NCI-H187 (cell line): ENCODE results near the gene KLHL3.

ENCODE experiments used
- DNase-seq, 2 experiments: peaks; one replicate each; lab custom pipeline; 2025; lab: John Stamatoyannopoulos, UW

The KLHL3 gene

DNA sequence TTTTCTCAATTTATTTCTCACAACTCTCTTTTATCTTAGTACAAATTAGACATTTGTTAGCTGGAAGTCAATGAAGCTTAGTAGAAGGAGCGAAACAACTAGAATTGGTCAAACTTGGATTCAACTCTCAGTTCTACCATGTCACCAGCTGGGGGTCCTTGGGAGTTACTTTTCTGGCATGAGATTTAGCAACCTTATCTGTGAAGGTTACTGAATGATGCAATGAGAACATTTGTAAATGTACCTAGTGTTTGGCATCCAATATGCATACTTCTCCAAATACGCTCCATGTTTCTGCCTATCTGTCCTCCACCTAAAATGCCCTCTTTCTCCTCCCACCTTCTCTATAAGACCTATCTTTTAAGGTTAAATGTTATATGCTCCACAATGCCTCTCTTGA lies 12.0 kb upstream of the KLHL3 start:
- DNase-seq, result no peak

DNA sequence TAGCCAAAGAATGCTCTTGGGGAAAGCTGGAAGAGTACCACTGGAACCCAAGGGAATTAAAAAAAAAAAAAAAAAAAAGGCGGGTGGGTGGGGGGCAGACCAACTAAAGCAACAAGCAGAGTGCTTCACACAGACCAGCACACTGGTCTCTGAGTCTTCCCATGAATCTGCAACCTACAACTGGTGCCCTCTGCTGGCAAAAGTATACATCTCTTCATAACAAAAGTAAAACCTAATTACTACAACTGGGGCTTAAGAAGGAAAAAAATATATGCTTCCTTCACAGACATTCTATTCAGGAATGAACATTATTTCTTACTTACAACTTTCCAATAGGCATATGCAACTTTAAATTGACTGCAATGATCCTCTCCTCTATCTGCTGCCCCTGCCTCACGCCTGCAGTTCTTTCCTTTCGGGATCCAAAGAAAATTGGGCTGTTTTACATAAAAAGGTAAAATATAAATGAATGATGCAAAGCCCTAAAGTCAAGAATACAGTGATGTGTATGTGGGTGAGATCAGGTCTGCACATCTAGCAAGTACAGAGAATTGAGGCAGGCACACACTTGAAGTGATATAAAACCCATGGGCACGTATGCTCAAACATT lies 7.2 kb upstream of the KLHL3 start:
- peak in 1 of 2 experiments; percentile 69 for DNase-seq

DNA sequence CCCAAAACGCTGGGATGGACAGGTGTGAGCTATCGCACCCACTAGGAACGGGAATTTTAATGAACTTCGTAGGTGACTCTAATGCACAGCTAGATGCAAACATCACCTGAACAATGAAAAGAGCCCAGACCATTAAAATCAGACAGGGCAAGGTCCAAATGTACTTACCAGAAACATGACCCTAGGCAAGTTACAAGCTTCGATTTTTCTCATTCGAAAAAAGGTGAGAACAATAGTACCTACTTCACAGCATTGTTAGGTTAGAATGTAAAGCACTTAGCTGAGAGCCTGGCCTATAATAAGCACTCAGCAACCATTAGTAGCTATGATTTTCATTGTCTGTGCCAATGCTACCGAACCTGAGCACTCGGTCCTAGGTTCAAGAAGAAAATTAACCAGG lies 5.8 kb upstream of the KLHL3 start:
- peak; percentile 40 to 64 for DNase-seq

DNA sequence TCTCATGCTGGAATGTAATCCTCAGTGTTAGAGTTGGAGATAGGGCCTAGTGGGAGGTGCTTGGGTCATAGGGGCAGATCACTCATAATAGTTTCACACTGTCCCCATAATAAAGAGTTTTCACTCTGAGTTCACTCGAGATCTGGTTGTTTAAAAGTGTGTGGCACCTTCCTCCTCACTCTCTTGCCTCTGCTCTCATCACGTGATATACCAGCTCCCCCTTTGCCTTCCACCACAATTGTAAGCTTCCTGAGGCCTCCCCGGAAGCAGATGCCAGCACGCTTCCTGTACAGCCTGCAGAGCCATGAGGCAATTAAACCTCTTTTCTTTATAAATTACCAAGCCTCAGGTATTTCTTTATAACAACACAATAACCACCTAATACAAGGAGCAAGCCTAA lies 3.8 kb upstream of the KLHL3 start:
- no peak for DNase-seq

DNA sequence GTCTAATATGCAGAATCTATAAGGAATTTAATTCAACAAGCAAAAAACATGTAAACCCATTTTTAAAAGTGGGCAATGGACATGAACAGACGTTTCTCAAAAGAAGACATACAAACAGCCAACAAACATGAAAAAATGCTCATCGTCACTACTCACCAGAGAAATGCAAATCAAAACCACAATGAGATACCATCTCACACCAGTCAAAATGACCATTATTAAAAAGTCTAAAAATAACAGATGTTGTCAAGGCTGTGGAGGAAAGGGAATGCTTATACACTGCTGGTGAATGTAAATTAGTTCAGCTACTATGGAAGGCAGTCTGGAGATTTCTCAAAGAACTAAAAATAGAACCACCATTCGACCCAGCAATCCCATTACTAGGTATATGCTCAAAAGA lies 3.1 kb upstream of the KLHL3 start:
- DNase-seq, result no peak

DNA sequence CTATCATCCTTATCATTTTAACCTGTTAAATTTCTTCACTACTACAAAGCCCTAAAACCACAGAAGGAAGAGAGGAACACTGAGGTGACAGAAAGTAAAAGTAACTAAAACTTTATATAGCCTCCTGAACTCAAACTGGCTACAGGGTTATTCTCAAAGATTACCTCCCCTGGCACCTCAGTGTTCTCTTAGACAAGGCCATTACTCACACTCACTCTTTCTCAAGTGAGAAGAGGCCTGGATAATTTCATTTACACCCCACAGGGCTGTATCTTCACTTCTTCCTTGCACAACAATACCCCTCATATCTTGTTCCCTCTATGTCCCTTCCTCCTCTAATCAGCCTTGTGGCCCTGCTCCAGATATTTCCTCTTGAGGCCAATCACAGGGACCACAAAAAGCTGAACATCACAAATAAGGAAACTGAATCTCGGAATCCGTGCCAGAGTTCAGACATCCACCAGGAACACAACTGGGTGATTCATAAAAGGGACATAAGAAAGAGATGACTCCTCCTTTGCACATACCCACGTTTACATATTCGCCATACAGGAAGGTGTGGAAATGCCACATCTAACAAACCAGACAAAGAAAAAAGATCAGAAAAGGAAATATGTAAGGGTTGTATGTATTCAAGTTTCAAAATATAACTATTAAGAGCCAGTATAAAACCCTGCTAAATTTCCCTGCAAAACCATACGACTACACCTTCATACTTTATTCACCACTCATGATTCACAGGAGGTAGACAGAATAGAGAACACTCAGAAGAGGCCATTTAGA lies 1.7 kb upstream of the KLHL3 start:
- no peak for DNase-seq

DNA sequence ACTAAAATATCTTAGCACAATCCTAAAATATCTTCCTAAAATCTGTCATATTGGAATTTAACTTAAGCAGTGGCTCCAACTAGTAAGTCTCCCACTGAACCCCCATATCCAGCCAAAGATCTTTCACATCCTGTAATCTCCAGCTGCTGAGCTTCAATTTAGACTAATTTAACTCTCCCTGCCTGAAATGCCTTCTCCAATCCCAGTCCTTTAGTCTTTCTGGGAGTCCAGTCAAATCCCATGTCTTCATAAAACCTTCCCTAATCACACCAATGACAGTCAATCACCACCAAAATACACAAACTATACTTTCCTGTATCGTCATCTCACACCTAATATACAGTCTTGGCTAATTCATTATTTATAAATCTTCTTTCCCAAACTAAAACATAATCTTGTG lies 607 bp upstream of the KLHL3 start:
- no peak for DNase-seq

DNA sequence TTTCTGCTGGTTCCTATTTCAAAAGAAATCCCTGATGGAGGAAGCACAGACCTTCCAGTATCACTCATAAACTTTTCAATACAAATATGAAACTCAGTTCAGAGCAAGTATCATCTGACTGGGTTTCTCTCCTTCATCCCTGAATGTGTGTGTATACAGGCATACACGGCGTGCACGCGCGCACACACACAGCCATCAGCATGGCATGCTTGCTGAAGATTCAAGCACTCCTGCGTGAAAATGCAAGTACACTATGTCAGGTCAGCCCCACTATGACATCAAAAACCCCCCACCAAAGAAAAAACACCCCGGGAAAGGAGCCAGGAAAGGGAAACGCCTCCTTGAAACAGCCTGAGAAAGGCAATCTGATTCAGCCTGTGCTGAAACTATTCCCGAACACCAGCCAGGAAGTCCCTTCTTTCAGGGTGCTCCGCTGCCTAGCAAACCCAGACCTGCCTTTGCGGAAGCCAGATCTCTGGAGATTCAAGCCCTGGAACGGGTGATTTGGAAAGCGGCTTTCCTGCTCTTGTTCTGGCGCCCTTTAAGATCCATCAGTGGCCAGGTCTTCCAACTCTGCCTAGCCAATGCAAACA lies 831 bp downstream of the KLHL3 start:
- DNase-seq, result no peak

DNA sequence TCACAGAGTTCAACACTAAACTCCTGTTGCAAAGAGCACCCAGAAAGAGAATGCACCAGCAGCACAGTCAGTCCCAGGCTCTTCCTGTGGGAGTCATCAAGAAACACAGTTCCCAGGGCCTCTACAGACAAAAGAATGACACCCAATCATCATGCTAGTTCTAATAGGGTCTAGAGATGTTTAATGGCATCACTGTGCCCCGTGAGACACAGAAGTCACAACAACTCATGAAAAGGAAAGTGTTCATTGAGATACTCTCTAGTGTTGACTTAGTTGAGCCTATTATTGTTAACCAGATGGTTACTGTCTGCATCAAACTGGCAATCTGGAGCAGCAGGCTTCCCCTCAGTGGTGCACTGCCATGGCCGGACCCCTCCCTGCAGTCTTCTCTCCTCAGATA lies 1.6 kb downstream of the KLHL3 start:
- no peak for DNase-seq

DNA sequence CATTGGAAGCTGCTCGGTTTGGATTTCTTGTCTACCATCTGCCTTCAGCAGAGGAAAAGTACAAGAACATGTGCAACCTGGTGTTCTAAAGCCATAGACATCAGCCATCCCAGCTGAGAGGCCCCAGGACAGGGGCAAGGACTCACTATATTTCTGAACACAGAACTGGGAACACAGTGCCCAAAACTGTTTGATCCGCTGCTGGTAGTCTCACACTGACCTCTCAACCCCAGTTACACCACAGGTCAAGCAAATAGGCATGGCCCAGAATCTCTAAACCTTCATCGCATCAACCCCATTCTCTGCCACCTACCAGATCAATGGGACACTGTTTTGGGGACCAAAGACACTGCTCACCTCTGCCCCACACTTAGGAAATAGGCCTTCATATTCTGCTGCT lies 2.0 kb downstream of the KLHL3 start:
- DNase-seq, result no peak

DNA sequence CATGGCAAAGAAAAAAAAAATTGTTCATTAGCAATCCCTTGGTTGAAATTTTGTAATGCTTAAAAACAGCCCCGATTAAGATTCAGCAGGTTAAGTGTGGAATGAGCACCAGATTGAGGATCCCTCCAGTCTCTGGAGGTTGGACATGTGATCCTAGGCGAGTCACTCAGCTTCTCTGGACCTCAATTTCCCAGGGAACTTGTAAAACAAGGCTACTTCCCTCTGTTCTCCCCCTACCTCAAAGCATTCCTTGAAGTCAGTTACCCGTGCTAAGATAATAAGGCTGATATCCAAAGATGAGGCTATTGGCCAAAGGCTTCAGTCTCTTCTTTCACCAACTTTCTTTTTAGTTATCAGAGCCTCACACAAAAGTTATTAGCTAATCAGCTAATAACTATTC lies 2.9 kb downstream of the KLHL3 start:
- DNase-seq, result no peak

DNA sequence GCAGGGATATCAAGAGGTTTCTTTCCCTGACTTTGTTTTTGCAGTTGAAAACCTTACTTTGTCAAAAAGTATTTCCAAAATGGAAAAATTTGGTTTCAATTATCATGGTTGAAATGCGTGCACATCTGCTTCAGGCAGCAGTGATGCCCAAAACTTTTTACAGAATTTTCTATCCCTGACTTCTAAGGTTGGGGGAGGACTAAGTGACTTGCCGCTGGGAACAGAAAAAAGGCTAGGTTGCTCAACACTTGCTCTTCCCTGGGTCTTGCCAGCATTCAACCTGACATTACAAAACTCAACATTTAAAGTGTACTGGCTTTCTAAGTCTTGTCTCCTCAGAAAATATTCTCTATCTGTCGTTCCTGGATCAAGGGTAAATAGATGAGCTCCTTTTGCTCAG lies 4.7 kb downstream of the KLHL3 start:
- no peak for DNase-seq

DNA sequence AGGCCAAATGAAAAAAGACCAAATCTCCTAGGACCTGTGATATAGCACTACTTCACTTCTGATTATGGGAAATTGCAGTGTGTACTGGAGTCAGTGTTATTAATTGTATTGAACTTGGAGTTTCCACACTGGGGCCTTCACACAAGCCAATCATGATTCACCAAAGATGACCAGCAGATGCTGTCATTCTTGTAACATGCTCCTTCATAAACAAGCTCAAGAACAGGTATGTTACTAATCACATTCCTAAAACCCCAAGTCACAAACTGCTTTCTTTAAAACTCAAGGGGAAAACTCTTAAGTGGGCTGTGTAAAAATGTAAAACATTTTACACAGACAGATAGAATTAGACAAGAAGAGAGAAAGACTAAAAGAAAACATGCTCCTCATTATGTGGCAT lies 5.6 kb downstream of the KLHL3 start:
- DNase-seq, result no peak

DNA sequence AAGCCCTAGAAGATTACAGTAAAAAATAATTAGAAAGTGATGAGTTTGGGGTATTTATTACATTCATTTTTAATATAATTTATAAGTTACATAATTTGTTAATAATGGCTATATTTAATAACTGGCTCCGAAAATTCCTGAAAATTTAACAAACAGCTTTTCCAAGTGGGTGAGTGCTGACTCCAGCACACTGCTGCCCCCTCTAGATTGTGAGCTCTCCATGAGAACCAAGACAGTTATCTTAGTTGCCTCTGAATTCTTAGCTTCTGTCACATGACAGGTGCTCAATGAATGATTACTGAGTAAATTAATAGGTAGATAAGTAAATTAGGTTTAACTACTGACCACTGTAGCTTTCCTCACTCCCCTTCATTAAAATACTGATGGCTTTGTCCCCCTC lies 7.8 kb downstream of the KLHL3 start:
- DNase-seq, result no peak

DNA sequence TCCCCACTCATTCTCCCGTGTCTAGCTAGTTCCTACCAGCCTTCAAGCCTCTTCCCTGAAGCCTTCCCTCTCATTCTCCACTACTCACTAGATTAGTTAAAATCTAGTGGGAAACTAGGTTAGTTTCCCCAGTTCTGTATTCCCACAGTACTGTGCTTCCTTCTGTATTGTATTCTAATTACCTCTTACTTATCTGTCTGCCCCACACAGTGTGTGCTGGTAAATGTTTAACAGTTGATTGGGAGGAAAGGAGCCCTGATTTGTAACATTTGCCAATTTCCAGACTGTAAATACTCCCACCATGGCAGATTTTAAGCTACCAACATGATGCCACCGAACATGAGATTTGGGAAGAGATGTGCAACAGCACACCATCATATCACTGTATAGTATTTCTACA lies 8.3 kb downstream of the KLHL3 start:
- DNase-seq, result no peak

DNA sequence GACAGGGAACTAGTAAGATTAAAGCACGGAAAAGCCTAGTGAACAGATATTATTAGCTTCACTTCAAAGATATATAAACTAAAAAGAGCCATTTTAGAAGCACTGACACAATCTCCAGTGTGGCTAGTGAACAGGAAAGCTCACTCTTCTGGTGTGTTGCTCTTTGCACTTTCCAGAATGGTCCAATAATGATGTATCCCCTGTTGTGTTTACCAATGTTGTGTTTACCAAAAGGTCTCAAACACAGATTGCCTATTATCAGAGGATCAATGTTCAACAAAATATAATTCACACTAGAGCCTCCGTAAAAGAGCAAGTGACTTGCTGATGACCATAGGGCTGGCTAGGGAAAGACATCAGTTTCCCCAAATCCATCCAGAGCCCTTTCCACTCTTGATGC lies 11.6 kb downstream of the KLHL3 start:
- no peak for DNase-seq

DNA sequence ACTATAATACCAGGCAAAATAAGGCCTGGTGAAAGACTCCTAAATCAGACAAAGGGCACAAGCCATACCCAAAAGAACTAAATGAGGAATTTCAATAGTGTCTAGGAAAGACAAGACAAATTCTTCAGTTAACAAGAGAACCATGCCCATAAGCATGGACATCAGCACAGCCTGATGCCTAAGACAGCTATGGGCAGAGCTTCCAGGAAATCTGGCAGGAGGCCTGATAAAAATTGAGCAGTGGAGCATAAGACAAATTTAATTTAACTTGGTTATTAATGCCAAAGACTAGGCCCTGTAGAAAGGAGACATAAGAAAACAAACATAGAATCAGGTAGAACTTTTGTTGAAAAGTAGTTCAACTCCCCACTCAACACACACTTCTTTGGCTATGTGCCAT lies 17.3 kb downstream of the KLHL3 start:
- no peak for DNase-seq

DNA sequence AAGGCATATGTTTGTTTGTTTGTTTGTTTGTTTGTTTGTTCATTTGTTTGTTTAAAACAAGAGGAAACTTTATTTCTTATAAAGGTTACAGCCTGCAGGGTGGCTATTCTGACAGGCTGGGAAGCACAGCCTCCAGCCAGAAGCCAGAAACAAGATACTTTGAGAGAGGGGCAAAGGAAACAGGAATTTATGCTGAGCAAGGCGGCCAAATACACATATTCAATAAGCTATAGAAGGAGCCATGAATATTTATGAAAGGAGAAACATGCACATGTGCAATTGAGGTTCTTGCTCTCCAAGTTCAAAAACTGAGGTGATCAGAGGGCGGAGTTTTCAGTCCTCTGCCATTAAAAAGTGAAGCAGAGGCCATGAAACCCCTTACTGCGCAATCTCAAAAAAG lies 19.6 kb downstream of the KLHL3 start:
- DNase-seq, result no peak

DNA sequence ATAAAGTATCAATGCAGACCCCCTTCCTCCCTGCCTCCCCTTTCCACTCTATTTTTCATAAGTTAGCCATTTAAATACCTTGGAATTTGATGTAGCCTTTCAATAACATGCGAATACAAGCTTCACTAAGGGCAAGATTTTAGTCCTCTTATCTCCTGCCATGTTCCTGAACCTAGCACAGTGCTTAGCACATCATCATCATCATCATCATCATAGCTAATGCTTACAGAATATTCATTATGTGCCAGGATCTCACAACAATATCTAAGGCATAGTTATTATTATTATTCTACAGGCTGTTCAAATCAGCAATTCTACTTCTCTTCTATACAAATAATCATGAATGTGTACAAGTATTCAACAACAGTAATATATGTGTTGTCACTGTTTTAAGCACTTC lies 20.4 kb downstream of the KLHL3 start:
- no peak for DNase-seq

DNA sequence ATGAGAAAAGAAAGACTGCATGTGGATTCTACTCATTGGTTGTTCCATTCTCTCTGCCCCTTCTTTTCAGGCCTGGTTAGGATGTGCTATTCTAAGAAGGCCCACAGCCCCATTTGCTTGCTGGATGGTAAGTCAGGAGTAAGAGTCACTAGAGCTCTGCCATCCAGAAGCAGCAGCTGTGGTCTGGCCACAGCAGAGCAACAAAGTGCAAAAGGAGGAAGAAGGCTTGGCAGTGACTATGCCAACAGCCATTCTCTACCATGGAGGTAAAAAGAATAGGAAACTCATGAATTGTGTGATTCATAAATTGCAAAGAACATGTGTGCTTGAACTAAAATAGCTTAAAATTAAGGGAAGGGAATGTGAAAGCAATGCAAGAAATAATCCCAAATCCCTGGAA lies 20.9 kb downstream of the KLHL3 start:
- DNase-seq, result no peak

DNA sequence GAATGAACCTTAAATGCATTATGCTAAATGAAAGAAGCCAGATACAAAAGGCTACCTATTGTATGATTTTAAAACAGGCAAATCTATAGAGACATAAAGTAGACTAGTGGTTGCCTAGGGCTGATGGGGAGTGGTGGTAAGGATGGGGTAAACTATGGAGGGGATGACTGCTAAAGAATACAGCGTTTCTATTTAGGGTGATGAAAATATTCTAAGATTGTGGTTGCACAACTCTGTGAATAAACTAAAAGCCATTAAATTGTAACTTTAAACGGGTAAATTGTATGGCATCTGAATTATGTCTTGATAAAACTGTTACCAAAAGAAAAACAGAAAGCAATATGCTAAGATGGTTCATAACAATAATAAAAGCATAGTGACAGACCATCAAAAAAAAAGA lies 21.4 kb downstream of the KLHL3 start:
- DNase-seq, result no peak

DNA sequence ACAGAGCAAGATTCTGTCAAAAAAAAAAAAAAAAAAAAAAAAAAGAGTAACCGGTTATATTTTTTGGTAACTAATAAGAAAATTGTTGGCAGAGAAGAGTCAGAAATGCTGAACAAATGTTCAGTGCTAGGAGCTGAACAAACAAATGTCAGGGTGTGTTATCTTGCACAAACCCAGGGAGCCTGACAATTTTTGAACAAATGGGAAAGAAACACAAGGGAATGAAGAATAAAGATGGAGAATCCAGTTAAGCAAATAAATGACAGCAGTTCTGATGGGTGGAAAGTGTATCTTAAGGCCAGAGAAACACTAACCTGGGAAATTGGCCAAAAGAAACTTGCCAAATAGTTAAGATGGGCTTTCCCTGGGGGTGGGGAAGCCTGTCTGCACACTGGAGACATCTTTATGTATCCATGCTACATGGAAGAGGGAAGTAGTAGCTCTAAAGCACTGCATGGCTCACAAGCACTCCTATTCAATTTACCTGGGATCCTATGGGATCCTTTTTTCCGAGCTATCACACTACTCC lies 23.7 kb downstream of the KLHL3 start:
- no peak for DNase-seq

DNA sequence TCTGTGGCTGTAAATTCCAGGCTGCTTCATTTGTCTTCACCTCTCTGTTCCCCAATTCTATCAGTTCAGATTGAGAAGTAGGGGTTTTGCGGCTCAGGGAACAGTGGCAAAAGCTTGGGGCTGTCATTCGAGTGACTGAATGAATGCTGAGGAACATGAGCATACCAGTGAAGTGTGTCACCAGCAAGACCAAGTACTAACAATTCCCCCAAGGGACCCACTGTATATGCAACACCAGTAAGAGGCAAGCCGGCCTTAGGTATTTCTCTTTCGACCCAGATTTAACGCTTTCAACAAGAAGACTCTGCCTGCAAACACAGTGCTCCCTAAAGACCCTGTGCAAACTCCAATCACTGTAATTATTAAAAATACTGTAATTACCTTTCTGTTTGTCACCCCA lies 25.8 kb downstream of the KLHL3 start:
- no peak for DNase-seq
